HT1080 (cell line): Measurements from ENCODE around the gene CD226. TPM values are rescaled to one million over a fixed set of nuclear protein-coding genes. Genes with fewer than 3 reads are reported as not detected.
"Not testable (repeated sequence)": the region's sequence is repeated elsewhere in the genome, so short reads cannot be mapped to it uniquely, and the experiment has no call there.

Experiments
- DNase-seq: peaks from one replicate; pipeline ENCODE4 v3.0.0-alpha.2; 2015; ENCODE audit warnings: low read depth
- total RNA-seq: library from RNA; depleted of rRNA; stranded (reverse); fragments of >200 nt; shearing (Covaris generic); gene quantifications from 2 replicates; pipeline ENCODE4 v1.2.3, GENCODE V29; 2014

The CD226 gene
- total RNA-seq, 1 experiment from 2014 or later, result 0.03 TPM

GRCh38 chr18:69908838-69909237 is 38.8 kb downstream of the CD226 start:
- no peak for DNase-seq

- no peak for DNase-seq
Observed at GRCh38 chr18:69906765-69907164, 40.9 kb downstream of the CD226 start.

GRCh38 chr18:69900941-69901340 is 46.7 kb downstream of the CD226 start:
- no peak for DNase-seq

GRCh38 chr18:69899154-69899923 is 48.3 kb downstream of the CD226 start:
- DNase-seq, result not testable (repeated sequence)

GRCh38 chr18:69898241-69898861 is 49.3 kb downstream of the CD226 start:
- no peak for DNase-seq

- no peak for DNase-seq
Observed at GRCh38 chr18:69897397-69898108, 50.1 kb downstream of the CD226 start.

GRCh38 chr18:69895066-69896047 is 52.3 kb downstream of the CD226 start:
- no peak for DNase-seq

- DNase-seq, result no peak
Observed at GRCh38 chr18:69894467-69894866, 53.2 kb downstream of the CD226 start.

- DNase-seq, result no peak
Observed at GRCh38 chr18:69890558-69890957, 57.1 kb downstream of the CD226 start.

- DNase-seq, result no peak
Observed at GRCh38 chr18:69889009-69889408, 58.7 kb downstream of the CD226 start.

GRCh38 chr18:69887256-69887655 is 60.4 kb downstream of the CD226 start:
- DNase-seq, result no peak

GRCh38 chr18:69885841-69886531 is 61.7 kb downstream of the CD226 start:
- no peak for DNase-seq

GRCh38 chr18:69885355-69885754 is 62.3 kb downstream of the CD226 start:
- no peak for DNase-seq

GRCh38 chr18:69883781-69884180 is 63.9 kb downstream of the CD226 start:
- no peak for DNase-seq

GRCh38 chr18:69882965-69883668 is 64.6 kb downstream of the CD226 start:
- DNase-seq, result no peak

- no peak for DNase-seq
Observed at GRCh38 chr18:69880083-69880482, 67.6 kb downstream of the CD226 start.

GRCh38 chr18:69879051-69879450 is 68.6 kb downstream of the CD226 start:
- not testable (repeated sequence) for DNase-seq

- DNase-seq, result no peak
Observed at GRCh38 chr18:69878213-69878933, 69.3 kb downstream of the CD226 start.

- DNase-seq, result no peak
Observed at GRCh38 chr18:69876490-69876889, 71.2 kb downstream of the CD226 start.
